Iris pigment epithelial cell (primary cell): ENCODE measurements around the gene MICOS13.
A peak's percentile ranks its signal among the peaks of the same experiment; 100 is the strongest.
"Not testable (repeated sequence)": the region's sequence is repeated elsewhere in the genome, so short reads cannot be mapped to it uniquely, and the experiment has no call there.

Experiments used
- DNase-seq: peaks from one replicate; pipeline ENCODE4 v3.0.0-alpha.2; 2011; ENCODE audit warnings: low read depth

Gene MICOS13

DNA sequence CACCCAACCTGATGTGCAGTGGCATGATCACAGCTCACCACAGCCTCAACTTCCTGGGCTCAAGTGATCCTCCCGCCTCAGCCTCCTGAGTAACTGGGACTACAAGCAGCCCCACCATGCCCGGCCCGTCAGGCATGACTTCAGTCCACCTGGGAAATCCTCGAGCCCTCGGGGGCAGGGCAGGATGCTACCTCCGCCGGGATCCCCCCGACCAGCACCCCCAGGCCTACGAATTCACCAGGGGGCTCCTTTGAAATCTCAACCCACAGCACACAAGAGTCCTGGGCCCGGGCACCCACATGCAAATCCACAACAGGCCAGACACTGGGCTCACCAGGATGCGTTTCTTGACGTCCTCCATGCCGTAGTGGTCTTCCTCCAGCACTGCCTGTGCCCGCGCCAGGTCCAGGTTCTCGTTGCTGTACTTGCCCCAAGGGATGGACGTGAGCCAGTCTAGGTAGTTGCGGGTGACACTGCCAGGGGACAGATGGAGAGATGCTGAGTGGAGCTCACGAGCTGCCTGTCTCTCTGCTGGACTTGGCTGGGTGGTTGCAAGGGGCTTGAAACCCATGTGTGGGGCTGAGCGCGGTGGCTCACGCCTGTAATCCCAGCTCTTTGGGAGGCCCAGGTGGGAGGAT is 20.3 kb upstream of the MICOS13 start:
- DNase-seq: no peak

DNA sequence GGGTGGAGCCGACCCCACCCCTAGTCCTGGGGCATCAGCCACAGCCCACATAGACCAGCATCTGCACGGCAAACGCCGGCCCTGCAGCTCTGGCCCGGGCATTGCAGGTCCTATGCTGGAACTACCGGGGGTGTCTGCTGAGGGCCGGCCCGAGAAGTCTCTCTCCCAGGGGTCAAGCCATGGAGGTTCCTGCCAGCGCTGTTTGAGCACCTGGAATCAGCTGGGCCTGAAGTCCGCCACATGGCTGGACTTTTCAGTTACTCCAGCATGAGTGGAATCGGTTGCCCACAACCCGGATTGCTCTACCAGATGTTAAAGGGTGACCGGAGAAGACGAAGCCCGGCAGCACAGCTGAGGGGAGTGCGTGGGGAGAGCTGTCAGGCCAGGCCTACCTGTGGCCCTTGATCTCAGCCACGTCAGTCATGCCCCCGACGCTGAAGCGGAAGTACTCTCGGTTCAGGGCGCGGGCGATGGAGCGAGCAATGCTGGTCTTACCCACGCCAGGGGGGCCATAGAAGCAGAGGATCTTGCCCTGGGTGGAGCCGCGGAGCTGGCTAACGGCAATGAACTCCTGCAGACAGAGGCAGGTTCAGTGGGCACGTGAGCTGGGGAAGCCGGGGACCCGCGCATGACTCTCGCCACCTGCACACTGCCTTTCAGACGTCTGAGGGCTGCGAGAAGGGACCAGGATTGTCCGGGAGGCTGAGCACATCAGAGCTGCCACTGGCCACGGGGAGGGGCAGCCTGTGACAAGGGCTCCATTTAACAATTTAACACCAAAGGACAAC is 18.5 kb upstream of the MICOS13 start:
- DNase-seq: no peak

DNA sequence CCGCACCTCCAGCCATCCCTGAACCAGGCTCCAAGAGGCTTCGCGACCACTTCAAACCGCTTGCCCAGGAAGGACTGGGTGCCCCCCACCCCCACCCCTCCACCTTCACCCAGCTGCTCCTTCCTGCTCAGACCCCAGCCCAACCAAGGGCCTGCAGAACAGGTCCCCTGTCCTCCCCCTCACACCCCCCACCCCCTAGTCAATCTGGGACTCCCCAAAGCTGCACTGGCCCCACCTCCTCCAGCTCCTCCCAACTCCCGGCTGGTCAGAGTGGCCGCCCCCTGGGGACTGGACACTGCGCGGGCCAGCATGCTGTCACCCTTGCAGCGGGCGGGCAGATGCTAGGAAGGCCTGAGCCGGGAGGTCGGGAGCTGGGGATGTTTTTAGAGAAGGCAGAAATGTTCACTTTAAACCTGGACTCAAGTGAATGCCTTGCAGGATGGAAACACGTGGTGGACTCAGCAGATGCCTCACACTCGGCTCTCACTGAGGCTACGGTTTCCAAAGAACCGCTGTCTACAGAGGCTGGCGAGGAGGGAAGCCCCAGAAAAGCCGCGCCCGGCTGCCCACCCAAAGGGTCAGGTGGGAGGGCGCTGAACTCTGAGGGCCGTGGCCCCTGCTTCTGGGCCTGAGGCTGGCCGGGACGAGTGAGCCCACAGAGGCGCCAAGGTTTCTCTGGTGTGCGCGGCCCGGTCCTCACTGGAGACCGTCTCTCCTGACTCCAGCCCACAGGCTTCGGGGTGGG is 17.7 kb upstream of the MICOS13 start:
- no peak for DNase-seq

DNA sequence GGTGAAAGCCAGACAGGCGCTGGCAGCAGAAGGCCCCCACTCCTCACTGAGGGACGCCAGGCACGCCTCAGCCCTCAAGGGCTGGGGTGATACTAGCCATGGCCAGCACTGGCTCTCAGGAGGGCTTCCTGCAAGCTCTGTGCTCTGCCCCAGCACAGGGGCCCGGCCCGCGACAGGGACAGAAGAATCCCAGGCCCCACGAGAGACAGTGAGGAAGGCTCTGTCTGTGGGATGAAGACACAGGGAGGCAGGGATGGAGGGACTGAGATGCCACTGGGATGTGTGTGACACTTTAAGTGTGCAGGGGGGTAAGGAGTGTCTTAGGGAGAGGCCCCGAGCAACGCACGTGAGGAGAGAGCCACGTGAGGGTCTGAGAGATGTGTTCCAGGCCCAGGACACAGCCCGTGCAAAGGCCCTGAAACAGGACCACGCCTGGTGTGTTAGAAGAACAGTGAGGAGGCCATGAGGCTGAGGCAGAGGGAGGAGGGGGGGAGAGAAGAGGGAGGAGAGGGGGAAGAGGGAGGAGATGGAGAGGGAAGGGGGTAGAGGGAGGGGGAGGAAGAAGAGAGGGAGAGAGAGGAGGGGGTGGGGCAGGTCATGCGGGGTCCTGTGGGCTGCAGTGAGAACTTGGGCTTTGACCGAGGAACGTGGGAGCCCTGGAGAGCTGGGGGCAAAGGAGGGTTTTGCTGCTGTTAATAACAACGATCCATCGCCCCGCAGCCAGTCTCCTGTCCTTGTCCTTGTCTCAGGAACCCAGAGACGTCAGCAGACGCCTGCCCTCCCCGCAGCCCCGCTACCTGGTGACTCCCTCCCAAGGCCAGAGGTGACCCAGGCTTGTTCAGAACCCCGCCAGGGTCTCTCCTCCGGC is 16.9 kb upstream of the MICOS13 start:
- no peak for DNase-seq

DNA sequence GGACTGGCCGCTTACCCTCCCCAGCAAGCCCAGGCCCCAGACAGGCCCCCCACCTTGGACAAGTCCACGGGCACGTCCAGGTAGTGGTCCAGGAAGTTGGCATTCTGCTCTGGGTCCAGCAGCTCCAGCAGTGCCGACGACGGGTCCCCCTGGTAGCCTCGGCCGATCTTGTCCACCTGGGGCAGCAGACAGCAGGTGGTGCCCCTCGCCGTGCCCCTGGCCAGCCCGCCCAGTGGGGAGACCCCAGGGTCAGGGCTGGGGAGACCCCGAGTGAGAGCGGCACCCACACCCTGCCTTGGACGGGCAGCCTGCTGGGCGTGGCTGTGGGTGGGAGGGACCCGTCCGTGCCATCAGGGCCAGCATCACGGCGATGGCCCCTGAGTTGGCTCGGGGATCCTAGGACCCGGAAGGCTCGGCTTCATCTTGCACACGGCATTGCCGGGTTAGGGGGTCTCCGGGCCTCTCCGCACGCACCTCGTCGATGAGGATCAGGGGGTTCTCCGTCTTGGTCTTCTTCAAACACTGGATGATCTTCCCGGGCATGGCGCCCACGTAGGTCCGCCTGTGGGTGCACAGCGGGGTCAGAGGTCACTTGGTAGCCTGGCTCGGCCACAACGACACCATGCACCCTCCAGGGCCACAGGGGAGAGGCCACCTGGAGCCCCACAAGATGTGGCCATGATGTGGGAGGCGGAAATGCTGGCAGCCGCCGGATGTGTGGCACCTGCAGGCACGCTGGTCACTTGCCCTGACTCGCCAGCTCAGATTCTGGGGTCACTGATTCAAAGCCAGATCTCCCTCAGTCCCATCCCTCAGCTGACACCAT is 16.1 kb upstream of the MICOS13 start:
- DNase-seq: no peak

DNA sequence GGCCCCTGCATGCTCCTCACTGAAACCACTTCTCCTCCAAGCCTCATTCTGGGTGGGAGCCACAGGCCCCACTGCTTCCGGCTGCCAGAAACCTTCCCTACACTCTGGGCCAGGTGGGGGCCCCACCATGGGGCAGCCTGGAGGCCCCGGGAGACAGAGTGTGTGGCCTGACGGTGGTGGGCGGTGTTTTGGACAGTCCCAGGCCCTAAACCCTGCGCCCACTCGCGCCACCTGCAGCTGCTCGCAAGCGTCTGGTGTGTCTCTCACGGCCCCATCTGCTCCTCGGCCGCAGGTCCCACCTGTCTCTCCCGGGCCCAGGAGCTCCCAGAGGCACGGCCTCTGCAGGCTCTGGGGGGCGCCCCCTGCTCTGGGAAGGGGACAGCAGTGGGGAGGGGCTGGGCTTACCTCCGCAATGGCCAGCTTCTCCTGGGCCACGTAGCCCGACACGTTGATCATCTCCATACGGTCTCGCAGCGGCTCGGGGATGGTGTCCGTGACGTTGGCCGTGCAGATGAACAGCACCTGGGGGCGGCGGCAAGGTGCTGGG is 15.4 kb upstream of the MICOS13 start:
- DNase-seq: no peak

DNA sequence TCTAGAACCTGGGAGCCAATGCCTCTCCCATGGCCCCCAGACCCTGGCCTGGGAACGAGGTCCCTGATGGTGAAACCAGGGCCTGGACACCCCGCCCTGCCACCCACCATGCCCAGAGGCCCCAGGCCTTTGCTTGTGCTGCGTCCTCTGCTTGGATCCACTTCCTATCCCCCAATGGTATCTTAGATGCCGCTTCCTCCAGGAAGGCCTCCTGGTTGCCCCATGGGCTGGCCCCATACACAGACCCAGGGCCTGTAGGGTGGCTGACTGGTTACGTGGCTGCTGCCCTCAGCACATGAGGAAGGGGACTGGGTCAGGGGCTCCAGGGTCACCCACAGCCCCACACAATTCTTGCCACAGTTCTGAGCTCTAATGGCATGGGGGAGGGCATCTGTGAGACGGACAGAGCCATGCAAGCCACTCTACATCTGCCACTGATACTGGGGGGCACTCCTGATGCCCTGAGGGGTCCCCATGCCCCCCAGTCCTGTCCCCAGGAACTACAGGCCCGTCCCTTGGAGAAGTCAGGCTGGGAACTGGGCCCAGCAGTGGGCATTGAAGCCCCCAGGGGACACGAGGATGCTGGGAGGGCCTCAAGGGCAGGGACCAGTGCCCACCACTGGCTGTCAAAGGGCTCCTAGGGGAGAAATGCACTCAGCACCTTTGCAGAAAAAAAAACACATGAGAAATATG is 14.8 kb upstream of the MICOS13 start:
- no peak for DNase-seq

DNA sequence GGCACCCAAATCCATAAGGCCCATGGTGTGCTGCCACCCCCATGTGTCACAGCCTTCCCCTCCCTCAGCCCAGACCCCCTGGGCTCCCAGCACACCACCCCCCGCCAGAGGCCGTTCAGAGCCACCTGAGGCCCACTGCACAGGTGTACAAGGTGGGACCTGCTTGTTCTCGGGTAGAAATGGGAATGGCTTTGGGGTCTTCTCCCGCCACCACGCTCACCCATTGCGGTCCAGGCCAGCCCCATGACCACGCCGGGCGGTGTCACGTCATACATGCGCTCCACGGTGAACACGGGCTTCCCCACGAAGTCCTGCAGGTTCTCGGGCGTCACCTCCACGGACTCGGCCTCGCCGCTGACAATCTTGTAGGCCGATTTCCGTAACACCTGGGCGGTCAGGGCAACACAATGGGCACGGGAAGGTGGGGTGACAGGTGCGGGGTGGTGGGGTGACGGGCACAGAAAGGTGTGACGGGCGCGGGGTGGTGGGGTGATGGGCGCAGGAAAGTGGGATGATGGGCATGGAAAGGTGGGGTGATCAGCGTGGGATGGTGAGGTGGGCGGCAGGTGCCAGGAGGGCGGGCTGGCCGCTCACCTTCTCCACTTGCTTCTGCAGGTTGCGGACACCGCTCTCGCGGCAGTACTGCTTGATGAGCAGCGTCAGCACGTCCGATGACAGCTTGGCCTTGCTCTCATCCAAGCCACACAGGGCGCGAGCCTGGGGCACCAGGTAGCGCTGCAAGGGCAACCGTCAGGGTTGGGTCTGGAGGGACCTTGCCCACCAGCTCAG is 14.0 kb upstream of the MICOS13 start:
- DNase-seq: no peak

DNA sequence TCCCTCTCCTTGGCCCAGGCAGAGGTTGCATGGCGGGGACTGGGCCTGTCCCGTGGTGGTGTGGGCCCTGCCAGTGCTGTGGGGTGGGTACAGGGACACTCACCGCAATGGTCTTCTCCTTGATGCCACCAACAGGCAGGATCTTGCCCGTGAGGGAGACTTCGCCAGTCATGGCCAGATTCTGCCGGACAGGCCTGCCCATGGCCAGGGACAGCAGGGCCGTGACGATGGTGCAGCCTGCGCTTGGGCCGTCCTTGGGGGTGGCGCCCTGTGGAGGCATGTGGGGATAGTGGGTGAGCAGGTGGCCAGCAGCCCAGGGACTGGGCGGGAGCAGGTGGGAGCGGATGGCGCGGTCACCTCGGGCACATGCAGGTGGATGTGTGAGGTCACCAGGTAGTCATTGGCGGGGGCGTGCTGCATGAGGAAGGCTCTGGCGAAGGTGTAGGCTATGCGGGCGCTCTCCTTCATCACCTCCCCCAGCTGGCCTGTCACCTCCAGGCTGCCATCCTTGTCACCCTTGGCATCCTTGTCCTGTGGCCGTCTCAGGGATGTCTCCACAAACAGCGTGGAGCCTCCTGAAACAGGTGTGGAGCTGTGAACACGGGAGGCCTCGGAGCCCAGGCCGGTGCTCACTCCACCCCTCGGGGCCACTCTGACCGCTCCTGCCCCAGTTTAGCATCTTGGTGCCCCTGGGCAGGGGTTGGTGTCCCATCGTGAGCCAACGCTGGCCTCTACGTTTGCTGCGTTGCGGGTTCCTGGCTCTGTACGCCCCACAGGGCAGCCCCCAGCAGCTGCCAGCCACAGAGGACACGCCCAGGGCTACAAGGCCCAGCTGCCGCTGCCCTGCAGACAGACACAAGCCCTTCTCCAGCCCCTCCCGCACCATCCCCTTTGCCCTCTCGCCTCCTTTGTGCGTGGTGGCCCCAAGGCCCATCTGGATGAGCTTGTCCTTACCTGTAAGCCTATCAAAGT is 13.2 kb upstream of the MICOS13 start:
- no peak for DNase-seq

DNA sequence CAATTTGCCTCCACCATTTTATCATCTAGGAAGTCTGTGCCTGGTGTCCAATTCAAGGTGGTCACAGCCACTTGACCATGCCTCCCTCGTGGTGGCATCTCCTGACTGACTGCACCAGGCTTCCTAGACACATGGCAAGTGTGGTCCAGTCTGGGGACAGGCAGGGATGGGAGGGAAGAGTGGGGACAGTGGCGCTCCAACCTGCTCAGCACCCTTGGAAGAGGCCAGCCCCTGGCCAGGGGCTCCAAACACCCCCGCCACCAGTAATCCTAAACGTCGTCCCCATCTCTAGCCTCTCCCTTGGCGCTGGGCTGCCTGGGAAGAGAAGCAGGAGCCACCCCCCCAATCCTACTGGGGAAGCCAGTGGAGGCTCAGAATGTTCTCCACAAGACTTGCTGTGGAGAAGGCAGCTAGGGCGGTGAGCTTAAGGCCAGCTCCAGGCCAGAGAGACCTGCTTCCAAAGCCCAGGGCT is 12.4 kb upstream of the MICOS13 start:
- no peak for DNase-seq

DNA sequence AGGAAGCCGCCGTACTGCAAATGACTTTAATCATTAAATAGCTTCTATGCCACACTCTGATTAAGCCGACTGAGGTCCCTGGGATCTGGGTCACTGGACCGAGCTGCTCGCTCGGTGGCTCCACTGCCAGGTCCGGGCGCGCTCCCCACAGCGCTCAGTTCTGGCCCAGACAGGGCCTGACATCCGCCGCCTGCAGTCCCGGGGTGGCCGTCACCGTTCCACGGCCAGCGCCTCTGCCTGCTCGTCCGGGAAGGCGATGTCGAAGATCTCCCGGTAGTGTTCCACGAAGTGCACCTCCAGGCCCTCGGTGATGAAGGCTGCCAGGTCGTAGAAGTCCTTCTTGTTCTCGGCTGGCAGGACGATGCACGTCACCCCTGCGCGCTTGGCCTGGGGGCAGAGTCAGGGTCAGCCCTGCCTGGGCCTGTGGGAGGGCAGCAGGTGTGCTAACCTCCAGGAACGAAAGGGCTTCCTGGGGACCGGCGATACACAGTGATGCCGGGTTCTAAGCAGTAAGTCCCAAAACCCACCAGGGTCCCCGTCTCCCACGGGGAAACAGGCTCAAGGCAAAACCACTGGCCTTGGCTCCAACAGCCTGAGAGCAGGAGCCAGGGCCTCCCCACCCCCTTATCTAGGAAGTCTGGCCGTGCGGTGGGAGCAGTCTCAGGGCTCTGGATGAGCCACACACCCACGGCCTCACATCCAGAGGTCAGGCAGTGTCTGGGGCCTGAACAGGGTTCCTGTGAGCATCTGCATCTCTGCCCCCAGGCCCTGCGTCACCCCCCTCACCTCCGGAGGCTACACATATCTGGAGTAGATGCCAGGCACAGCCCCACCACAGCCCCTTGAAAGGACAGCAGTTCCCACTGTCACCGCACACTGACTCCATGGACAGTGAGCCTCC is 11.8 kb upstream of the MICOS13 start:
- DNase-seq: no peak

DNA sequence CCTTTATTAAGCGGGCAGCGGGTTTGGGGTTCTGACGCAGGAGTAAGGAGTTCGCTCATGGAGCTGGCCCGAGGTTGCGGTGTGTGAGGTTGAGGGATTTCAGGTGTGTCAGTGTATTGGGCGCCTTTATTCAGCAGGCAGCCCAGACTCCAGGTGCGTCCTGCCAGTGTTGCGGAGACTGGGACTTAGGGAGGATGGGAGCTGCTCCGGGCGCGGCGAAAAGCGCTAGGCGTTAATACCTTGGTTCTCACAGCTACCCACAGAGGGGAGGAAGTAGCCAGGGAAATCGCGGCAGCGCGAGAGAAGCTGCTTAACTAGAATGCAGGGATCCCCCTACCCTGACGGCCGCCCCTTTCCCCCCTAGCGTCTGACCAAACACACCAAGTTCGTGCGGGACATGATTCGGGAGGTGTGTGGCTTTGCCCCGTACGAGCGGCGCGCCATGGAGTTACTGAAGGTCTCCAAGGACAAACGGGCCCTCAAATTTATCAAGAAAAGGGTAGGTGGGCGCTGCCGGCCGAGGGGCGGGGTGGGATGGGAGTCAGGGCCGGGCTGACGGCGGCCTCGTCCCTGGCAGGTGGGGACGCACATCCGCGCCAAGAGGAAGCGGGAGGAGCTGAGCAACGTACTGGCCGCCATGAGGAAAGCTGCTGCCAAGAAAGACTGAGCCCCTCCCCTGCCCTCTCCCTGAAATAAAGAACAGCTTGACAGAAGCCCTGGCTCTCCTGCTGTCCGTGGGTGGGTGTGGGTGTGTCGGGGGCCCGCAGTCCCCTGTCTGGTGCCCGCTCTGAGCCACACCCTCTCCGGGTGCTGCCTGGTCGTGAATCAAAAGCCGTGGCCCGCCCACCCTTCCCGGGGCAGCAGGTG is 10.9 kb upstream of the MICOS13 start:
- peak; percentile 55 for DNase-seq

DNA sequence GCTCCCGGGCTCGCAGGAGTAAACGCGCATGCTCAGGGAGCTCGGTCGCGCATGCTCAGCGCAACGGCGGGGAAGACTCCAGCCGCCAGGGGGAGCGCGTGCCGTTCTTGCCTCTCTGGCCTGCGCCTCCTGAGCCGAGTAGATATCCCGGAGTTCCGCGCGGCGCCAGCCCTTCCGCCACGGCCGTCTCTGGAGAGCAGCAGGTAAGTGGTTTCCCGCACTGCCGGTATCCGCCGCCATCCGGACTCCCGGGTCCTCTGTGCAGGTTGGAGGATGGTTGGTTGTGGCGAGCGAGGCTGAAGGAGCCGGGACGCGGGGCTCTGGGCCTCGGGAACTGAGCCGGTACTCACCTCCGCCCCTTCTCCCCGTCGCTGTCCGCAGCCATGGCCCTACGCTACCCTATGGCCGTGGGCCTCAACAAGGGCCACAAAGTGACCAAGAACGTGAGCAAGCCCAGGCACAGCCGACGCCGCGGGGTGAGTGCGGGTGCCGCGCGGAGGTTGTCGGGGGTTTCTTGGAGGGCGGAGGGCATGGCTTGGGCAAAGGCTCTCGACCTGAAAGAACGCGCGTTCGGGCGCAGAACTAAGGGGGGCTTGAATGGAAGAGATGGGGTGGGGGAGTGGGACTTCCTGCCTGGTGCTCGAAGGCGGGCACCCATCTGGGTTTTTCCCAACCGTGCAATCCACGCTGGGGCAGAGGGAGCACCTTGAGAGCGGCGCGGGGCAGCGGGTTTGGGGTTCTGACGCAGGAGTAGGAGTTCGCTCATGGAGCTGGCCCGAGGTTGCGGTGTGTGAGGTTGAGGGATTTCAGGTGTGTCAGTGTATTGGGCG is 10.0 kb upstream of the MICOS13 start, which contains the start of gene RPL36:
Gene RPL36, plus strand, starts transcription at position 171 of the 830 bp plus-strand sequence. Its CDS starts 213 bp downstream, at position 384.
- peak; percentile 94 for DNase-seq

DNA sequence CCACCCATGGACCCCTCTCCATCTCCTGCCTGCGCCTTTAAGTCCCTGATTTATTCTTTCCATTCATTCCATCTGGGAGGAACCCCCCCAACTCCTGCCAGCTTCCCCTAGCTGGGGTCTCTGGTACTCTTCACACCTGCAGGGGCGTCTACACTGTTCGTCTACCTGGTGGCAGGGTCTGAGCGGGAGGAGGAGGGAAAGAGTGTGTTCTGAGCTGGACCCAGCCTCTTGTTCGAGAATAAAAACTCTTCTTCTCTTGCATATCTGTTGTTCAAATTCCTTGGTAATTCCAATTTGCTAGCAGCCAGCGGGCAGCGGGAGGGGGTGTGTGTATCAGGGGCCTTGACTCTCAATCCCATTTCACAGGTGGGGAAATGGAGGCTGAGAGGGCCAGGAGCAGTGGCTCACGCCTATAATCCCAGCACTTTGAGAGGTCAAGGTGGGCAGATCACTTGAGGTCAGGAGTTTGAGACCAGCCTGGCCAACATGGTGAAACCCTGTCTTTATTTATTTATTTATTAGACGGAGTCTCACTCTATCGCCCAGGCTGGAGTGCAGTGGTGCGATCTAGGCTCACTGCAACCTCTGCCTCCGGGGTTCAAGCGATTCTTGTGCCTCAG is 8.1 kb upstream of the MICOS13 start:
- not testable (repeated sequence) for DNase-seq
